K562 (cell line): ENCODE measurements around the gene NECTIN1. TPM values are rescaled to one million over a fixed set of nuclear protein-coding genes. Genes with fewer than 3 reads are reported as not detected.

Source experiments
- CREB1 ChIP-seq, 2 experiments: sonication (generic) in 1 of 2; formaldehyde crosslinking in 1 of 2; IDR thresholded peaks; 2 replicates each; pipeline versions ENCODE4 v1.6.1 to v1.8.0; 2012 to 2022; ENCODE audit warnings: inconsistent platforms in 1 of 2, mild to moderate bottlenecking in 1 of 2, missing genetic modification reagents in 1 of 2, moderate library complexity in 1 of 2
- EGR1 ChIP-seq: fragments of 450-650 bp; conservative IDR thresholded peaks from 2 replicates; pipeline ENCODE4 v1.6.1; 2017; ENCODE audit warnings: mild to moderate bottlenecking
- ELF4 ChIP-seq: fragments of 450-650 bp; formaldehyde crosslinking; IDR thresholded peaks from 2 replicates; pipeline ENCODE4 v1.4.0; 2022; ENCODE audit warnings: missing genetic modification characterization
- KDM5B ChIP-seq: fragments of 200-600 bp; sonication (generic); IDR thresholded peaks from 2 replicates; pipeline ENCODE4 v1.6.1; 2012; ENCODE audit warnings: low read depth, mild to moderate bottlenecking, moderate library complexity, low read length, control low read depth, inconsistent platforms; ENCODE audit not compliant: insufficient replicate concordance
- NFIX ChIP-seq: fragments of 250-450 bp; sonication (Bioruptor Pico); IDR thresholded peaks from 2 replicates; pipeline ENCODE4 v1.4.0; 2020; ENCODE audit warnings: low read depth, mild to moderate bottlenecking, moderate library complexity
- SIN3B ChIP-seq: fragments of 450-650 bp; IDR thresholded peaks from 2 replicates; pipeline ENCODE4 v1.6.1; 2017; ENCODE audit warnings: low read depth, mild to moderate bottlenecking, moderate library complexity
- YBX1 ChIP-seq: fragments of 450-650 bp; IDR thresholded peaks from 2 replicates; pipeline ENCODE4 v1.7.1; 2016; ENCODE audit warnings: mild to moderate bottlenecking
- polyA plus RNA-seq, 8 experiments: library from polyadenylated mRNA; depleted of rRNA in 4 of 8; stranded (reverse) in 5 of 8; unstranded in 3 of 8; fragments of >200 nt; fragmentation: Nextera tagmentation in 2 of 8; fragmentation: Illumina TruSeq in 1 of 8; extraction: Ambion mirVana in 2 of 8; extraction: Trizol in 1 of 8; gene quantifications; 2 replicates each; pipeline versions ENCODE4 v1.2.1 to v1.2.3, GENCODE V29; 2011 to 2014; ENCODE audit warnings: inconsistent platforms in 1 of 8, missing spikeins in 1 of 8
- total RNA-seq, 7 experiments: library from RNA; depleted of rRNA in 6 of 7; stranded (reverse); fragments of >200 nt in 6 of 7; fragmentation: Illumina TruSeq in 2 of 7; extraction: Trizol in 2 of 7; gene quantifications; 2 replicates each; pipeline versions ENCODE4 v1.2.1 to v1.2.3, GENCODE V29; 2011 to 2021; ENCODE audit warnings: low replicate concordance in 1 of 7
- TF ChIP-seq, protein P1 (sequence below), 2 experiments: fragments of 450-650 bp in 1 of 2; sonication (generic) in 1 of 2; formaldehyde crosslinking; conservative IDR thresholded peaks; 2 replicates each; pipeline versions ENCODE4 v1.4.0 to v1.8.1; 2020 to 2022; ENCODE audit warnings: mild to moderate bottlenecking in 1 of 2, missing genetic modification reagents in 1 of 2
- TF ChIP-seq, protein P2 (sequence below): sonication (generic); formaldehyde crosslinking; IDR thresholded peaks from 2 replicates; pipeline ENCODE4 v1.8.0; 2022; ENCODE audit warnings: mild to moderate bottlenecking, missing genetic modification reagents
- TF ChIP-seq, protein P3 (sequence below): sonication (generic); formaldehyde crosslinking; IDR thresholded peaks from 2 replicates; pipeline ENCODE4 v1.9.0; 2022; ENCODE audit warnings: mild to moderate bottlenecking, missing genetic modification reagents

NECTIN1 gene
- total and polyA plus RNA-seq, 9 of the 15 experiments (the other 6 are each of a cell fraction or from before 2014, with no cell fraction given), result 0.09 to 0.53 (median 0.23) TPM; not detected in 2

DNA sequence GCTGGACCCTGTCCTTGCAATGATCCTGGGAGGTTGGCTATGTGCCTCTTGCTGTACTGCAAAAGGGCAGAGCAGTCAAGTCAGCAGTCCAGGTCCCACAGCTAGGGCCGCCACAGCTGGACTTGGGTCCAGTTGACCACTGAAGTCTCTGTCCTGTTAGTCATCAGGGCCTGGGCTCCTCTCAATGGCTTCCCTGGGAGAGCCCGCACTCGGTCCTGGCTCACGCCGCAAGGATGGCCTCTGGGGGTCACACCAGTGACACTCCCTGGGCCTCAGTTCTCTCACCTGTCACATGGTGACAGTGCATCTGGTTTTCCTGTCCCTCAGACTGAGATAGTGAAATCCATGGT is 85.1 kb downstream of the NECTIN1 start (continued):
- no peak for TF ChIP-seq ELF4 (CRISPR knock-in tag)
- TF ChIP-seq, protein P1, sequence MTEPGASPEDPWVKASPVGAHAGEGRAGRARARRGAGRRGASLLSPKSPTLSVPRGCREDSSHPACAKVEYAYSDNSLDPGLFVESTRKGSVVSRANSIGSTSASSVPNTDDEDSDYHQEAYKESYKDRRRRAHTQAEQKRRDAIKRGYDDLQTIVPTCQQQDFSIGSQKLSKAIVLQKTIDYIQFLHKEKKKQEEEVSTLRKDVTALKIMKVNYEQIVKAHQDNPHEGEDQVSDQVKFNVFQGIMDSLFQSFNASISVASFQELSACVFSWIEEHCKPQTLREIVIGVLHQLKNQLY (CRISPR knock-in tag; conservative IDR thresholded peaks at IDR 0.05), result no peak
- no peak for TF ChIP-seq KDM5B
- no peak for TF ChIP-seq NFIX (CRISPR knock-in tag)
- no peak for TF ChIP-seq EGR1
- no peak for TF ChIP-seq YBX1
- TF ChIP-seq CREB1 (IDR thresholded peaks at IDR 0.05), result no peak
- TF ChIP-seq CREB1 (CRISPR knock-in tag; IDR thresholded peaks at IDR 0.05), result no peak
- TF ChIP-seq, protein P2, sequence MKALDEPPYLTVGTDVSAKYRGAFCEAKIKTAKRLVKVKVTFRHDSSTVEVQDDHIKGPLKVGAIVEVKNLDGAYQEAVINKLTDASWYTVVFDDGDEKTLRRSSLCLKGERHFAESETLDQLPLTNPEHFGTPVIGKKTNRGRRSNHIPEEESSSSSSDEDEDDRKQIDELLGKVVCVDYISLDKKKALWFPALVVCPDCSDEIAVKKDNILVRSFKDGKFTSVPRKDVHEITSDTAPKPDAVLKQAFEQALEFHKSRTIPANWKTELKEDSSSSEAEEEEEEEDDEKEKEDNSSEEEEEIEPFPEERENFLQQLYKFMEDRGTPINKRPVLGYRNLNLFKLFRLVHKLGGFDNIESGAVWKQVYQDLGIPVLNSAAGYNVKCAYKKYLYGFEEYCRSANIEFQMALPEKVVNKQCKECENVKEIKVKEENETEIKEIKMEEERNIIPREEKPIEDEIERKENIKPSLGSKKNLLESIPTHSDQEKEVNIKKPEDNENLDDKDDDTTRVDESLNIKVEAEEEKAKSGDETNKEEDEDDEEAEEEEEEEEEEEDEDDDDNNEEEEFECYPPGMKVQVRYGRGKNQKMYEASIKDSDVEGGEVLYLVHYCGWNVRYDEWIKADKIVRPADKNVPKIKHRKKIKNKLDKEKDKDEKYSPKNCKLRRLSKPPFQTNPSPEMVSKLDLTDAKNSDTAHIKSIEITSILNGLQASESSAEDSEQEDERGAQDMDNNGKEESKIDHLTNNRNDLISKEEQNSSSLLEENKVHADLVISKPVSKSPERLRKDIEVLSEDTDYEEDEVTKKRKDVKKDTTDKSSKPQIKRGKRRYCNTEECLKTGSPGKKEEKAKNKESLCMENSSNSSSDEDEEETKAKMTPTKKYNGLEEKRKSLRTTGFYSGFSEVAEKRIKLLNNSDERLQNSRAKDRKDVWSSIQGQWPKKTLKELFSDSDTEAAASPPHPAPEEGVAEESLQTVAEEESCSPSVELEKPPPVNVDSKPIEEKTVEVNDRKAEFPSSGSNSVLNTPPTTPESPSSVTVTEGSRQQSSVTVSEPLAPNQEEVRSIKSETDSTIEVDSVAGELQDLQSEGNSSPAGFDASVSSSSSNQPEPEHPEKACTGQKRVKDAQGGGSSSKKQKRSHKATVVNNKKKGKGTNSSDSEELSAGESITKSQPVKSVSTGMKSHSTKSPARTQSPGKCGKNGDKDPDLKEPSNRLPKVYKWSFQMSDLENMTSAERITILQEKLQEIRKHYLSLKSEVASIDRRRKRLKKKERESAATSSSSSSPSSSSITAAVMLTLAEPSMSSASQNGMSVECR, result no peak
- TF ChIP-seq, protein P3, sequence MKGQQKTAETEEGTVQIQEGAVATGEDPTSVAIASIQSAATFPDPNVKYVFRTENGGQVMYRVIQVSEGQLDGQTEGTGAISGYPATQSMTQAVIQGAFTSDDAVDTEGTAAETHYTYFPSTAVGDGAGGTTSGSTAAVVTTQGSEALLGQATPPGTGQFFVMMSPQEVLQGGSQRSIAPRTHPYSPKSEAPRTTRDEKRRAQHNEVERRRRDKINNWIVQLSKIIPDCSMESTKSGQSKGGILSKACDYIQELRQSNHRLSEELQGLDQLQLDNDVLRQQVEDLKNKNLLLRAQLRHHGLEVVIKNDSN (CRISPR knock-in tag), result no peak
- no peak for TF ChIP-seq SIN3B
